HG03175 (cell line): ENCODE measurements around the gene OR52A1.

Experiments
- ATAC-seq: cut with Tn5 transposase; IDR thresholded peaks from one replicate; pipeline ENCODE4 v1.9.1; 2021; ENCODE audit warnings: mild to moderate bottlenecking, moderate library complexity; ENCODE audit not compliant: unreplicated experiment

OR52A1 gene

DNA sequence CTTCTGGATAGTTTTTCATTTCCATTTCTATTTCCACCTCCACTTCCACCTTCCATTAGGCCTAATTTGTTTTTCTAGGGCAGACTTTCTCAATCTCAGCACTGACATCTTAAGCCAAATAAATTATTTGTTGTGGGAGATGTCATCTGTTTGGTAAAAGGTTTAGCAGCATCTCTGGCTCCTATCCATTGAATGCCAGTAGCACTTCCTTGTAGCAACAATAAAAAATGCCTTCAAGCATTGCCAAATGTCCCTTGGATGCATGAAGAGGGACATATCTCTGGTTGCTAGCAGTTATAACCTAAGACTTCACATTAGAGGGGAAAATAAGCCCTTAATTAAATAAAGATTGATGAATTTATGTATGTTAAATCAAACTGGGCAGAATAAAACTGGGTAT is 18.3 kb downstream of the OR52A1 start:
- no peak for ATAC-seq

DNA sequence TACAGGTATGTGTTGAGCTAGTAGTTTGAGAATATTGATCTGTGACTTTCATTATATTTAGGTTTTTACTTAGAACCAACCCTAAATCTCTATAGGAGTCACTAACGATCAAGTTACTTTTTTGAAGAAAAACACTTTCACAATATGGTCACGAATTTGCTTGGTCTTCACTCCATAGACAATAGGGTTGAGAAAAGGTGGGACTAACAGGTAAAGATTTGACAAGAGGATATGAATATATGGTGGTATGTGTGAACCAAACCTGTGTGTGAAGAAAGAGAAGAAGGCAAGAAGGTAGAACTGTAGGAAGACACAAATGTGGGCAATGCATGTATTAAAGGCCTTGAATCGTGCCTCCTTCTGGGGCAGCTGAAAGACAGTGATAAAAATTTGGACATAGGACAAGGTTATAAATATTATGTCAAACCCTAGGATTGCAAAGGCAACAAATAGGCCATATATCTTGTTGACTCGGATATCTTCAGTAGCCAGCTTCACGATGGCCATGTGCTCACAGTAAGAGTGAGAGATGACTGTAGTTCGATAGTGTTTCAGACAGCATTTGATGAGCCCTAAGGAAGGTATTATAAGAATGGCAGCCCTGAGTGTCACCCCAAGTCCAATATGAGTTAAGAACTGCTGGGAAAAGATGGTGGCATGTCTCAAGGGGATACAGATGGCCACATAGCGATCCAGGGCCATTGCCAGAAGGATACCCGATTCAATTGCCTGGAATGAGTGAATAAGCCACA is 22.8 kb downstream of the OR52A1 start:
- ATAC-seq: no peak

DNA sequence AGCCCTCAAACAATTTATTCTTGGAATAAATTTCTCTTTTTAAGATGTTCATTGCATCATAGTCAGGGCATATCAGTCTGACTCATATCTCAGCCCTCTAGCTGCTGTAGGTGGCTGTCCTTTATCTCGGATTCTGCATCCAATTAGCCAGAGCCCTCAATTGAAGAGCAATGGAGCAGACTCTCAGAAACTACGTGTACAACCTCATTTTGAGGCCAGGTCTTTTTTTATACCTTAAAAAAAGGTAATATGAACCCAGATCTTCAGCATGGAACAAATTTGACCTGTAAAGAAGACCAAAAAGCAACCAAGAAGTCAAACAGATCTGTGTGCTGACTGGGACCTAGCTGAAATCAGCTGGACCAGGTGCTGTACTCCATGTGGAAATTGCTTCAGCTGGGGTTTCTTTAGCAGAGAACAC is 25.1 kb downstream of the OR52A1 start:
- no peak for ATAC-seq

DNA sequence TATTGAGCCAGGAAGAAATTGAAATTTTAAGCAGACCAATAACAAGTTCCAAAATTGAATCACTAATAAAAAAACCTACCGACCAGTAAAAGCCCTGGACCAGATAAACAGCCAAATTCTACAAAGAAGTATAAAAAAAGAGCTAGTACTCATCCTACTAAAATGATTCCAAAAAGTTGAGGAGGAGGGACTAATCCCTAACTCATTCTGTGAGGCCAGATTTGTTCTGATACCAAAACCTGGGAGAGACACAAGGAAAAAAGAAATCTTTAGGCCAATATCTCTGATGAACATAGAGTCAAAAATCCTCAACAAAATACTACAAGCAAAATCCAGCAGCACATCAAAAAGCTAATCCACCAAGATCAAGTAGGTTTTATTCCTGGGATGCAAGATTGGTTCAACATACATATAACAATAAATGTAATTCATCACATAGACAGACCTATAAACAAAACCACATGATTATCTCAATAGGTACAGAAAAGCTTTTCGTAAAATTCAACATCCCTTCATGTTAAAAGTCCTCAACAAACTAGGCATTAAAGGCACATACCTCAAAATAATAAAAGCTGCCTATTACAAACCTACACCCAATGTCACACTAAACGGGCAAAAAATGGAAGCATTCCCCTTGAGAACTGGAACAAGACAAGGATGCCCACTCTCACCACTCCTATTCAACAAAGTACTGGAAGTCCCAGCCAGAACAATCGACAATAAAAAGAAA is 29.5 kb downstream of the OR52A1 start:
- ATAC-seq: no peak

DNA sequence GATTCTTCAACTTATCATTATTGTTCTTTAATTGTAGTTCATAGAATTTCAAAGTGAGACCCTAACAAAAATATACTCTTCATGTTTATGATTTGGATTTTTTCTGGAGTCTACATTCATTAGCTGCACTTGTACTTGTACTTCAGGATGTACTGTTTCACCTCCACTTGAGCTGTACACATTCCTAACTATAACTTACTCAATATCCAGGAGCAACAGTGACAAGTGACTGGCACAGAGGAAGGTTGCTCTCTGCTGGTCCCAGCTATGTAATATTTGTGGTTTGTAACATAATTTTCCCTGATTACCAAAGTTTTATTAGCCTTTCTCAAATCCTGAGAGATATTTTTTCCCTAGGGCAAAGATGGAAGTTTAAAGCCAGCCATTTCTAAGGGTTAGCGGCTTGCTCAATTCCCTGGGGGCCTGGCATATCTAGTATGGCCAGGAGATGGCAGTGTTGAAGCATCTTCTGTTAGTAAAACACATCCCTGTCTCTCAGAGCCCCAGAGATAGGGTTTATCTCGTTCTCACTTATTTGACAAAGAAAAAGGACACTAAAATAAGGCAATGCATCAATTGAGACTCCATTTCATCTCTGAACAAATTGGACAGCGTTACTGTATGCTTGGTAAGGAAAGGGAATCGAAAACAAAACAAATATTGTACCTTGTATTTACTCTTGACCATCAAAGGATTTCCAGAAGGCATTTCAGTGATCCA is 30.6 kb downstream of the OR52A1 start:
- peak; percentile 89 for ATAC-seq

DNA sequence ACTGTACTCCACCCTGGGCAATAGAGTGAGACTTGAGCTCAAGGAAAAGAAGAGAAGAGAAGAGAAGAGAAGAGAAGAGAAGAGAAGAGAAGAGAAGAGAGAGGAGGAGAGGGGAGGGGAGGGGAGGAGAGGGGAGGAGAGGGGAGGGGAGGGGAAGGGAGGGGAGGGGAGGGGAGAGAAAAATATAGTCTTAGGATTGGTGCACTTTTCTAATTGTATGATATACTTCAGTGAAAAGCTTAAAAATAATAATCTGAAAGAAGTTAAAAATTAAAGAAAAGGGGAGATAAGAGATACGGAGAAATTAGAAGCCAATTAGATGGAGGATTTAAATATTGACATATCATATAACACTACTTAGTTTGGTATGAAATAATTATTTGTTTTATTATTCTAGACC is 35.7 kb downstream of the OR52A1 start:
- no peak for ATAC-seq

DNA sequence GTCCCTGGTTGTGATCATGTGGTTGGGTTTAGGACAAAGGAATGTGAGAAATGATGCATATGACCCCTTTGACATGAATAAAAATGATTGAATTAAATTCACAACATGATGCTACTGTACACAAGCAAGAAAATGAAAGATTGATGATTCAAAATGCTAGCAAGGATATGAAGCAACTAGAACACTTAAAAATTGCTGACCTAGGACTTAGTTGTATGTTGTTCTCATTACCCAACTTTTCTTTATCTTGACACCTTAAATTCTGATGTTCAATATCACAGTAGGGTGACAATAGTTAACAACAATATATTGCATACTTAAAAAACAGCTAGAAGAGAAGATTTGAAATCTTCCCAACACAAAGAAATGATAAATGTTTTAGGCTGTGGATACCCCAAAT is 37.0 kb downstream of the OR52A1 start:
- no peak for ATAC-seq

DNA sequence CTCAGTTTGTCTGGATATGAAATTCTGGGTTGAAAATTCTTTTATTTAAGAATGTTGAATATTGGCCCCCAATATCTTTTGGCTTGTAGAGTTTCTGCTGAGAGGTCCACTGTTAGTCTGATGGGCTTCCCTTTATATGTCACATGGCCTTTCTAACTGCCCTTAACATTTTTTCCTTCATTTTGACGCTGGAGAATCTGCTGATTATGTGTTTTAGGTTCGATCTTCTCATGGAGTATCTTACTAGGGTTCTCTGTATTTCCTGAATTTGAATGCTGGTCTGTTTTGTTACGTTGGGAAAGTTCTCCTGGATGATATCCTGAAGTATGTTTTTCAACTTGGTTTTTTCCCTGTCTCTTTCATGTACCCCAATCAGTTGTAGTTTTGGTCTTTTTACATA is 39.2 kb downstream of the OR52A1 start:
- ATAC-seq: no peak

DNA sequence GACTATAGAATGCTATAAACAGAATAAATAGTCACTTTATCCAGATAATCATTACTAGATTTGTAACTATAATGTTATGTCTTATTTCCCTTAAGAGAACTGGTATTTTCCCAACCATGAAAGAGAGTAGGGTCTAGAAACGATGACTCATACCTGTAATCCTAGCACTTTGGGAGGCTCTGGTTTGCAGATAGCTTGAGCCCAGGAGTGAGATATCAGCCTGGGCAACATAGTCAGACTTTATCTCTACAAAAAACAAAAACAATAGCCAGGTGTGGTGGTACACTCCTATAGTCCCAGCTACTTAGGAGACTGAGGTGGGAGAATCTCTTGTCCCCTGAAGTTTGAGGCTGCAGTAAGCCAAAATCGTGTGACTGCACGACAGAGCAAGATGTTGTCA is 47.3 kb downstream of the OR52A1 start:
- ATAC-seq: no peak

DNA sequence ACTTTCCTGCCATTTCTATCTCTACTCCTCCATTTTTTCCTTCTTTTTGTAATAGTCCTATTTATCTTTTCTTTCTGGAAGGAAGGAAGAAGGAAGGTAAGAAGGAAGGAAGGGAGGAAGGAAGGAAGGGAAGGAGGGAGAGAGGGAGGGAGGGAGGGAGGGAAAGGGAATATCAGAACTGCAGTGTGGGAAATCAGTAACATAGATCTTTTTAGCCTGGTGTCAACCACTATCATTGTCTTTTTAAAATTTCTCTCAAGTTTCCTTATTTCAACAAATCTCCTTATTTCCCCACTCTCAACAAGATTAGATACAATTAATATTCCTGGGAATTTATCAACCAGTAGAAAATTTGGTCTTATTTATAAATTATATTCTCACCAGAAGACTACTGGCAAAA is 51.5 kb downstream of the OR52A1 start:
- ATAC-seq: no peak

DNA sequence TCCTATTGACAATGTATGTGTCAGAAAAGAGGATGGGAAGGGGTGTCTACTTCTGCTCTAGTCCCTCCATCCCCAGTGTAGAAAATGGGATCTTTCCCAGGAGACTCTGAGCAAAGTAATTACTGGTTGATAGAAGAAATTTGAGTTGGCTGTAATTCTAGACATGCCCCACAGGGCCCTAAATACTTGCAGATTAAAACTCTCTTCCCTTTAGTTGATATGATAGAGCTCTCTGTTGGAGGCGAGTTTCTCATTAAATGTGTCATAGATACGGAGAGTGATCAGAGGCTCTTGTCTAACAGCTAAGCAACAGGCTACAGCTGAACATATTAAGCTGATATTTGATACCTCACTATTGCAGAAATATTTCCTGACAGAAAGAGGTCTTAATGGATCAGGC is 52.3 kb downstream of the OR52A1 start:
- ATAC-seq: no peak

DNA sequence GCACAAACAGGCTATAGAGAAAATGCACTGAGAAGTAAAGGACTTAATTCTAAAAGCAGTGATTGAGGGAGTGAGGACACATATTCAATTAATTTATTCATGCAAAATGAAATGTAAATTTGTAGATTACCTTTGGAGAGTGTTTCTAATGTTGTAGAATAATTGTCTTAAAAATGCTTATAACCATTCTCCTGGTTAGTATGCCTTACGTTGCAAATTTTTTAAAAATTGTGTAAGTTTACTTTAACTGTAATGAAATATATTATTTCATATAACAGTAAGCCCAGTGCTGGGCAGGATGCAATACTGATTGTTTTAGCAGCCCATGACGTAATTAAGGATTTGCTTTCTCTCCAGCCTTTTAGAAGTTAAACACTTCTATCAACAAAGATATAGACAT is 58.5 kb downstream of the OR52A1 start:
- no peak for ATAC-seq
